SU-DHL-6 (cell line): ENCODE measurements around the gene LTB4R2.

ENCODE experiments used
- CTCF ChIP-seq: fragments of 200-600 bp; sonication (generic); IDR thresholded peaks from one replicate; pipeline ENCODE4 v1.5.1; 2017; ENCODE audit warnings: antibody characterized with exemption, mild to moderate bottlenecking, low read length, moderate library complexity; ENCODE audit not compliant: insufficient read depth, poor library complexity, severe bottlenecking
- EZH2phosphoT487 ChIP-seq: fragments of 200-600 bp; sonication (generic), shearing (Covaris generic); conservative IDR thresholded peaks from 2 replicates; pipeline ENCODE4 v1.6.1; 2018; ENCODE audit warnings: mild to moderate bottlenecking, antibody characterized with exemption, low read length, moderate library complexity, mixed read lengths

DNA sequence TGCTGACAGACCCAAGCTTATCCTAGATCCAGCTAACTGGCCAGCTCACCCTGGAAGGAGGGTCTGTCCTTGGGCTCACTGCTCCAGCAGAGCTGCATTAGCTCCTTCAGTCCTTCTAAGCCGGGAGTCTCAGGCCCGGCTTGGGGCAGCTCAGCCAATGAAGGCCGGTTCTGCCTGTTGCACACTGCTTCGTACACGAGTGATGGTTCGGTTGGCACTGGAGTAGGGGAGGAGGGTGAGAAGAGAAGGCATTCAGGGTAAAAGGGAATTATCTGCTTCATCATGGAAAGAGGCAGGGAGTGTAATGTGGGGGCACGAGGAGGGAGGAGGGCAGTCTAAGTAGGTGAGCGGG, 27.9 kb downstream of the LTB4R2 start:
- TF ChIP-seq CTCF (no peak), EZH2phosphoT487 (no peak)
